ENCODE data around the gene COA1.
"Not testable (repeated sequence)": the region's sequence is repeated elsewhere in the genome, so short reads cannot be mapped to it uniquely, and the experiment has no call there.

The COA1 gene

GRCh38 chr7:43737467-43738127 lies 8.3 kb upstream of the COA1 start:
- Histone ChIP-seq H3K9me3 (ENCODE audit: low read depth, low read length) (no peaks in the 10 kb centered on the region), H3K9ac (ENCODE audit: insufficient read length) (no peak overlapping the region), H3K36me3 (ENCODE audit: insufficient read depth, low read length) (no peaks in the 10 kb centered on the region), H3K4me3 (no peak overlapping the region), H3K27ac (no peak overlapping the region)
- DNase-seq (ENCODE audit: low read depth, low spot score), result no peak
- TF ChIP-seq FOXP2 (optimal IDR thresholded peaks at IDR 0.05; ENCODE audit: control extremely low read depth, extremely low read length, insufficient read depth) (no peak), POLR2AphosphoS5 (IDR thresholded peaks at IDR 0.05; ENCODE audit: borderline replicate concordance, low read depth, low read length) (no peak), EZH2 (IDR thresholded peaks at IDR 0.05) (no peak)

- Histone ChIP-seq H3K9me3 (ENCODE audit: low read depth, low read length) (no peaks in the 10 kb centered on the region), H3K9ac (ENCODE audit: insufficient read length) (no peak overlapping the region), H3K36me3 (ENCODE audit: insufficient read depth, low read length) (no peaks in the 10 kb centered on the region), H3K4me3 (no peak overlapping the region), H3K27ac (no peak overlapping the region)
- DNase-seq (ENCODE audit: low read depth, low spot score), result no peak
- TF ChIP-seq EZH2 (IDR thresholded peaks at IDR 0.05) (no peak), FOXP2 (optimal IDR thresholded peaks at IDR 0.05; ENCODE audit: control extremely low read depth, extremely low read length, insufficient read depth) (no peak), POLR2AphosphoS5 (IDR thresholded peaks at IDR 0.05; ENCODE audit: borderline replicate concordance, low read depth, low read length) (no peak)
These were observed 6.7 kb upstream of the COA1 start for GRCh38 chr7:43735802-43736603.

- Histone ChIP-seq H3K36me3 (ENCODE audit: insufficient read depth, low read length) (no peaks in the 10 kb centered on the region), H3K4me3 (no peak overlapping the region), H3K27ac (no peak overlapping the region), H3K9ac (ENCODE audit: insufficient read length) (no peak overlapping the region), H3K9me3 (ENCODE audit: low read depth, low read length) (no peaks in the 10 kb centered on the region)
- TF ChIP-seq POLR2AphosphoS5 (IDR thresholded peaks at IDR 0.05; ENCODE audit: borderline replicate concordance, low read depth, low read length) (no peak), FOXP2 (optimal IDR thresholded peaks at IDR 0.05; ENCODE audit: control extremely low read depth, extremely low read length, insufficient read depth) (no peak), EZH2 (IDR thresholded peaks at IDR 0.05) (no peak)
- no peak for DNase-seq (ENCODE audit: low read depth, low spot score)
These were observed 6.1 kb upstream of the COA1 start for GRCh38 chr7:43735403-43735801.

GRCh38 chr7:43734575-43735332 lies 5.4 kb upstream of the COA1 start:
- not testable (repeated sequence) for H3K9ac ChIP-seq (ENCODE audit: insufficient read length); H3K4me3 ChIP-seq; H3K36me3 ChIP-seq (ENCODE audit: insufficient read depth, low read length); H3K9me3 ChIP-seq (ENCODE audit: low read depth, low read length); H3K27ac ChIP-seq; DNase-seq (ENCODE audit: low read depth, low spot score)

- H3K4me3 ChIP-seq; H3K27ac ChIP-seq; DNase-seq (ENCODE audit: low read depth, low spot score); H3K9ac ChIP-seq (ENCODE audit: insufficient read length); H3K9me3 ChIP-seq (ENCODE audit: low read depth, low read length): not testable (repeated sequence)
- H3K36me3 ChIP-seq (ENCODE audit: insufficient read depth, low read length), result peaks cover 12% of the 10 kb centered on the region
These were observed 2.2 kb upstream of the COA1 start for GRCh38 chr7:43731494-43731893.

- Histone ChIP-seq H3K27ac (no peak overlapping the region), H3K9me3 (ENCODE audit: low read depth, low read length) (peaks cover 6% of the 10 kb centered on the region; the same call in 1 of the 2 replicates), H3K4me3 (peak overlapping the region; percentile 86), H3K9ac (ENCODE audit: insufficient read length) (peak overlapping the region; percentile 90), H3K36me3 (ENCODE audit: insufficient read depth, low read length) (peaks cover 22% of the 10 kb centered on the region)
- DNase-seq (ENCODE audit: low read depth, low spot score), result no peak
- TF ChIP-seq POLR2AphosphoS5 (IDR thresholded peaks at IDR 0.05; ENCODE audit: borderline replicate concordance, low read depth, low read length) (no peak), EZH2 (IDR thresholded peaks at IDR 0.05) (no peak), FOXP2 (optimal IDR thresholded peaks at IDR 0.05; ENCODE audit: control extremely low read depth, extremely low read length, insufficient read depth) (no peak)
These were observed 563 bp upstream of the COA1 start for GRCh38 chr7:43729924-43730248.

- DNase-seq (ENCODE audit: low read depth, low spot score), result no peak
- Histone ChIP-seq H3K27ac (no peak overlapping the region), H3K9me3 (ENCODE audit: low read depth, low read length) (peaks cover 6% of the 10 kb centered on the region; the same call in 1 of the 2 replicates), H3K36me3 (ENCODE audit: insufficient read depth, low read length) (peaks cover 29% of the 10 kb centered on the region), H3K4me3 (0 out of 2 replicates have a peak overlapping the region, but pooled peaks have one; percentile 3), H3K9ac (ENCODE audit: insufficient read length) (no peak overlapping the region)
- no peak for TF ChIP-seq EZH2 (IDR thresholded peaks at IDR 0.05)
- TF ChIP-seq POLR2AphosphoS5 (IDR thresholded peaks at IDR 0.05; ENCODE audit: borderline replicate concordance, low read depth, low read length), result no peak
- TF ChIP-seq FOXP2 (optimal IDR thresholded peaks at IDR 0.05; ENCODE audit: control extremely low read depth, extremely low read length, insufficient read depth), result no peak
These were observed 1.8 kb downstream of the COA1 start for GRCh38 chr7:43727494-43727893.

GRCh38 chr7:43727003-43727402 lies 2.3 kb downstream of the COA1 start:
- DNase-seq (ENCODE audit: low read depth, low spot score), result no peak
- H3K9me3 ChIP-seq (ENCODE audit: low read depth, low read length), result peaks cover 6% of the 10 kb centered on the region; the same call in 1 of the 2 replicates
- TF ChIP-seq EZH2 (IDR thresholded peaks at IDR 0.05) (no peak), POLR2AphosphoS5 (IDR thresholded peaks at IDR 0.05; ENCODE audit: borderline replicate concordance, low read depth, low read length) (no peak), FOXP2 (optimal IDR thresholded peaks at IDR 0.05; ENCODE audit: control extremely low read depth, extremely low read length, insufficient read depth) (no peak)
- H3K9ac ChIP-seq (ENCODE audit: insufficient read length), result no peak overlapping the region
- H3K4me3 ChIP-seq, result no peak overlapping the region
- no peak overlapping the region for H3K27ac ChIP-seq
- peaks cover 29% of the 10 kb centered on the region for H3K36me3 ChIP-seq (ENCODE audit: insufficient read depth, low read length)

All from SK-N-MC (cell line).